OCI-LY7 (cell line): ENCODE measurements around the gene HSD17B13. TPM values are rescaled to one million over a fixed set of nuclear protein-coding genes. Genes with fewer than 3 reads are reported as not detected.

Source experiments
- BruUV-seq: library from RNA; stranded (reverse); fragments of 400-500 nt; replicated peaks from 2 replicates; lab custom pipeline; 2021; lab: Mats Ljungman, UMichigan
- CTCF ChIA-PET: fragments of 300-600 bp; sonication (Branson Sonifier 250); formaldehyde crosslinking; loops from one replicate; lab custom pipeline; 2022; ENCODE audit warnings: antibody characterized with exemption; ENCODE audit not compliant: unreplicated experiment; lab: Charles Lee
- POLR2A ChIA-PET: fragments of 300-600 bp; sonication (Branson Sonifier 250); formaldehyde crosslinking; loops from one replicate; lab custom pipeline; 2022; ENCODE audit warnings: antibody characterized with exemption; lab: Charles Lee
- DNase-seq: peaks from one replicate; pipeline ENCODE4 v3.0.0-alpha.2; 2015; ENCODE audit warnings: low spot score
- H2AFZ ChIP-seq: fragments of 200-600 bp; sonication (generic), shearing (Covaris generic); 2 replicates; pipeline ENCODE4 v1.6.1; 2014; ENCODE audit warnings: mild to moderate bottlenecking, antibody characterized with exemption, low read length, moderate library complexity
- H3K27ac ChIP-seq: fragments of 200-600 bp; sonication (generic); 2 replicates; pipeline ENCODE4 v1.5.1; 2014; ENCODE audit warnings: mixed run types, low read depth, mild to moderate bottlenecking, moderate library complexity, low read length, inconsistent platforms; ENCODE audit not compliant: poor library complexity, severe bottlenecking
- H3K36me3 ChIP-seq: fragments of 200-600 bp; sonication (generic); 2 replicates; pipeline ENCODE4 v1.6.1; 2014; ENCODE audit warnings: mild to moderate bottlenecking, antibody characterized with exemption, low read length, moderate library complexity, mixed read lengths; ENCODE audit not compliant: insufficient read depth
- H3K4me1 ChIP-seq: fragments of 200-600 bp; sonication (generic); 2 replicates; pipeline ENCODE4 v1.5.1; 2014; ENCODE audit warnings: mild to moderate bottlenecking, low read length; ENCODE audit not compliant: insufficient read depth, poor library complexity, severe bottlenecking
- H3K4me2 ChIP-seq: fragments of 200-600 bp; sonication (generic); 2 replicates; pipeline ENCODE4 v1.6.1; 2014; ENCODE audit warnings: mild to moderate bottlenecking, low read length
- H3K4me3 ChIP-seq: fragments of 200-600 bp; sonication (generic); 2 replicates; pipeline ENCODE4 v1.5.1; 2014; ENCODE audit warnings: mild to moderate bottlenecking, low read depth, low read length; ENCODE audit not compliant: poor library complexity, severe bottlenecking
- H3K79me2 ChIP-seq: fragments of 200-600 bp; sonication (generic); 2 replicates; pipeline ENCODE4 v1.6.1; 2016; ENCODE audit warnings: low read depth, mild to moderate bottlenecking, low read length, moderate library complexity, mixed read lengths; ENCODE audit not compliant: insufficient read depth
- H3K9me2 ChIP-seq: fragments of 200-600 bp; sonication (generic); 2 replicates; pipeline ENCODE4 v1.6.1; 2016; ENCODE audit warnings: mild to moderate bottlenecking, low read length, mixed read lengths; ENCODE audit not compliant: insufficient read depth
- H3K9me3 ChIP-seq: fragments of 200-600 bp; sonication (generic); 2 replicates; pipeline ENCODE4 v1.6.1; 2014; ENCODE audit warnings: mild to moderate bottlenecking, mixed run types, low read length, mixed read lengths
- H4K20me1 ChIP-seq: fragments of 200-600 bp; sonication (generic); 2 replicates; pipeline ENCODE4 v1.6.1; 2014; ENCODE audit warnings: mild to moderate bottlenecking, antibody characterized with exemption, low read length, moderate library complexity, mixed read lengths; ENCODE audit not compliant: insufficient read depth
- CTCF ChIP-seq: fragments of 200-600 bp; sonication (generic); conservative IDR thresholded peaks from 2 replicates; pipeline ENCODE4 v1.5.1; 2014; ENCODE audit warnings: mild to moderate bottlenecking, antibody characterized with exemption, low read length, moderate library complexity, mixed read lengths
- EZH2phosphoT487 ChIP-seq: fragments of 200-600 bp; sonication (generic); IDR thresholded peaks from 2 replicates; pipeline ENCODE4 v1.6.1; 2018; ENCODE audit warnings: low read depth, borderline replicate concordance, mild to moderate bottlenecking, mixed run types, antibody characterized with exemption, low read length, moderate library complexity, mixed read lengths
- intact Hi-C: fragments of 100-400 bp; cut with micrococcal nuclease; formaldehyde crosslinking; loops from one replicate; pipeline ENCODE4 v1.10.0; 2022; ENCODE audit not compliant: unreplicated experiment
- total RNA-seq, 2 experiments: library from RNA; depleted of rRNA in 1 of 2; stranded (reverse); fragments of >200 nt in 1 of 2; shearing (Covaris generic) in 1 of 2; gene quantifications; 2 replicates each; pipeline ENCODE4 v1.2.3, GENCODE V29; 2014 to 2022

Gene HSD17B13
- total RNA-seq, 2 experiments from 2014 or later = not detected

- no peak for DNase-seq
- Histone ChIP-seq H3K4me2 (no peak overlapping the region), H3K4me3 (no peak overlapping the region), H3K27ac (no peak overlapping the region), H4K20me1 (no peaks in the 10 kb centered on the region), H2AFZ (no peak overlapping the region), H3K79me2 (no peaks in the 10 kb centered on the region), H3K36me3 (no peaks in the 10 kb centered on the region), H3K4me1 (no peaks in the 10 kb centered on the region), H3K9me2 (no peaks in the 10 kb centered on the region), H3K9me3 (no peaks in the 10 kb centered on the region)
- POLR2A ChIA-PET = interaction anchor here (0.5 to 2.4 kb wide), 6 partner anchors 7 to 771 kb away, joined by 3 to 7 read pairs (median 4); no protein-coding TSS in a partner anchor
- TF ChIP-seq CTCF = no peak
- no peak for TF ChIP-seq EZH2phosphoT487
- intact Hi-C loops = no loop called here
- CTCF ChIA-PET = no interaction called here
- no TSS peak for BruUV-seq
Measured at GRCh38 chr4:87262886-87263285, 59.8 kb downstream of the HSD17B13 start.

DNA sequence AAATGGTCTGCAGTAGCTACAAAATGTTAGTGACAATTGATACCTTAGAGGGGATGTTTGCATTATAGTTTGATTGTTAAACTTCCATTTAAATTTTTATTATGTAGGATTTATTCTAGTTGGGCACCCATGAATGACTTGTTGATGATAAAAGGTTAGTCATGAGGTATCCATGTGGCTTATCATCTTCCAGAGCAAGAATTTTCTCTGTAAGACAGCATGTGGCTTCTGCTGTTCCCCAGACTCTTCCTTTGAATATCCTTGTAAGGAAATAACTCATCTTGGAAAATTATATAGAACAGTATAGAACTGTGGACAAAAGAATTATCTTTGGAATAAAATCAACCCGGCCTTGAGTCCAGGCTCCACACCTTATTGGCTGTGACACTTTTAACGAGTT, 62.2 kb downstream of the HSD17B13 start:
- no peak for DNase-seq
- TF ChIP-seq EZH2phosphoT487 = no peak
- TF ChIP-seq CTCF = no peak
- no peak overlapping the region for H3K4me3 ChIP-seq
- BruUV-seq = no TSS peak
- no peaks in the 10 kb centered on the region for H3K79me2 ChIP-seq
- no peaks in the 10 kb centered on the region for H3K9me3 ChIP-seq
- no peak overlapping the region for H3K27ac ChIP-seq
- H3K4me2 ChIP-seq = no peak overlapping the region
- no peak overlapping the region for H2AFZ ChIP-seq
- CTCF ChIA-PET = no interaction called here
- intact Hi-C loops = no loop called here
- no peaks in the 10 kb centered on the region for H3K4me1 ChIP-seq
- no peaks in the 10 kb centered on the region for H3K36me3 ChIP-seq
- POLR2A ChIA-PET = interaction anchor here (0.7 kb wide), 1 partner anchor 1226 kb away, joined by 3 read pairs; no protein-coding TSS in a partner anchor
- no peaks in the 10 kb centered on the region for H3K9me2 ChIP-seq
- H4K20me1 ChIP-seq = no peaks in the 10 kb centered on the region

GRCh38 chr4:87258677-87259076, 64.0 kb downstream of the HSD17B13 start:
- no TSS peak for BruUV-seq
- POLR2A ChIA-PET = interaction anchor here (0.6 kb wide), 1 partner anchor 821 kb away, joined by 5 read pairs; no protein-coding TSS in a partner anchor
- H3K9me3 ChIP-seq = no peaks in the 10 kb centered on the region
- no peak for DNase-seq
- CTCF ChIA-PET = no interaction called here
- no peaks in the 10 kb centered on the region for H4K20me1 ChIP-seq
- no peaks in the 10 kb centered on the region for H3K9me2 ChIP-seq
- TF ChIP-seq EZH2phosphoT487 (no peak), CTCF (no peak)
- H3K27ac ChIP-seq = no peak overlapping the region
- H3K79me2 ChIP-seq = no peaks in the 10 kb centered on the region
- H3K36me3 ChIP-seq = no peaks in the 10 kb centered on the region
- no peaks in the 10 kb centered on the region for H3K4me1 ChIP-seq
- H3K4me2 ChIP-seq = no peak overlapping the region
- no peak overlapping the region for H3K4me3 ChIP-seq
- no peak overlapping the region for H2AFZ ChIP-seq
- intact Hi-C loops = no loop called here
